ENCODE data around the gene GPX1. TPM values are rescaled to one million over a fixed set of nuclear protein-coding genes. Genes with fewer than 3 reads are reported as not detected.
"Not testable (repeated sequence)": the region's sequence is repeated elsewhere in the genome, so short reads cannot be mapped to it uniquely, and the experiment has no call there.

The GPX1 gene
- total and polyA plus RNA-seq, 2 experiments from 2014 or later = 328 to 429 TPM

GRCh38 chr3:49352890-49353421 is 5.2 kb downstream of the GPX1 start:
- no peak overlapping the region for H3K27ac ChIP-seq
- peaks cover 13% of the 10 kb centered on the region for H3K4me1 ChIP-seq (ENCODE audit: low read depth)
- H3K27me3 ChIP-seq = no peaks in the 10 kb centered on the region
- H3K36me3 ChIP-seq = no peaks in the 10 kb centered on the region
- H3K9me3 ChIP-seq (ENCODE audit: low read depth) = no peaks in the 10 kb centered on the region
- no peak for DNase-seq (ENCODE audit: low read depth in 1 of 2, low spot score in 1 of 2)
- no peak for TF ChIP-seq CTCF (IDR thresholded peaks at IDR 0.05; ENCODE audit: low read depth, low read length)
- H3K4me3 ChIP-seq = no peak overlapping the region

DNA sequence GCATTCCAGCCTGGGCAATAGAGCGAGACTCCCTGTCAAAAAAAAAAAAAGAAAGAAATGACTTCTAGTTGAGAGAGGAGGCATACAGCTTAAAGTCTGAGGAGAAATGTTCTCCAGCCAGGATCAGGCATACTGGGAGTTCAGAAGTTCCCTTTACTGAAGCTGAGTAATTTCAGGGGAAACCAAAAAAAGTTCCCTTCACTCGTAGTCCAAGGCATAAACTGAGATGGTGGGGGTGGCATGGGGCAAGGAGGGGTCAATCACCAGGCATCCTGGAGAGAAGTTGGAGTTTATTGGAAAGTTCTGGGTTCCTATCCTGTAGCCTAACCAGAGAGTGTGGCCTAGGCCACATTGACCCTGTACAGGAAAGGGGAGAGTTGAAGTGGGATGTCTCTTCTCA is 5.9 kb downstream of the GPX1 start:
- H3K4me1 ChIP-seq (ENCODE audit: low read depth) = peaks cover 13% of the 10 kb centered on the region
- H3K9me3 ChIP-seq (ENCODE audit: low read depth) = no peaks in the 10 kb centered on the region
- no peak overlapping the region for H3K4me3 ChIP-seq
- TF ChIP-seq CTCF (IDR thresholded peaks at IDR 0.05; ENCODE audit: low read depth, low read length) = no peak
- H3K27me3 ChIP-seq = no peaks in the 10 kb centered on the region
- H3K36me3 ChIP-seq = no peaks in the 10 kb centered on the region
- no peak for DNase-seq (ENCODE audit: low read depth in 1 of 2, low spot score in 1 of 2)
- H3K27ac ChIP-seq = no peak overlapping the region

DNA sequence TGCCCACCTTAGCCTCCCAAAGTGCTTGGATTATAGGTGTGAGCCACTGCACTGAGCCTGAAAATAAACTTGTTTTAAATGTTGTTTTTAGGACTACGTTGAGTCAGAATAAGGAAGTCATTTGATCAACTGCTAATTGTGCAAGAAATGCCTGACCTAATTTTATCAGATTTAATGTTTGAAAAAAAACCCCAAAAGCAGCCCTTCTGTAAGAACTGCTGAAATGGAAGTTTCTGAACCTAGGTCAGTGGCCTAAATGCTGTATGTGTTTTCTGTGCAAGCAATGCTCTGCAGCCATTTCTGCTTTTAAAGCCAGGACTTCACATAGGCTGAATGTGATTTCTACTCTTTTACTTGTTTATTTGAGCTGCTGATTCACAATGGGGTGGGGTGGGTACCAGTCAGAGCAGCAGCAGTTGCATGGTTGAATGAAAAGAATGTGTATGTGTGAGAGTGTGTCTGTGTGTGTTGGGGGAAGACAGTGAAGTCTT is 6.6 kb downstream of the GPX1 start:
- H3K9me3 ChIP-seq (ENCODE audit: low read depth) = no peaks in the 10 kb centered on the region
- H3K4me1 ChIP-seq (ENCODE audit: low read depth) = peaks cover 13% of the 10 kb centered on the region
- peak in 1 of 2 donors; percentile 73 for DNase-seq (ENCODE audit: low read depth in 1 of 2, low spot score in 1 of 2)
- no peaks in the 10 kb centered on the region for H3K27me3 ChIP-seq
- H3K4me3 ChIP-seq = no peak overlapping the region
- no peak overlapping the region for H3K27ac ChIP-seq
- TF ChIP-seq CTCF (IDR thresholded peaks at IDR 0.05; ENCODE audit: low read depth, low read length) = no peak
- no peaks in the 10 kb centered on the region for H3K36me3 ChIP-seq

GRCh38 chr3:49349348-49350114 is 8.6 kb downstream of the GPX1 start:
- no peak for DNase-seq (ENCODE audit: low read depth in 1 of 2, low spot score in 1 of 2)
- TF ChIP-seq CTCF (IDR thresholded peaks at IDR 0.05; ENCODE audit: low read depth, low read length) = no peak
- H3K36me3 ChIP-seq = no peaks in the 10 kb centered on the region
- H3K4me1 ChIP-seq (ENCODE audit: low read depth) = peaks cover 13% of the 10 kb centered on the region
- no peak overlapping the region for H3K4me3 ChIP-seq
- H3K9me3 ChIP-seq (ENCODE audit: low read depth) = no peaks in the 10 kb centered on the region
- H3K27me3 ChIP-seq = no peaks in the 10 kb centered on the region
- H3K27ac ChIP-seq = peak overlapping the region; percentile 68

DNA sequence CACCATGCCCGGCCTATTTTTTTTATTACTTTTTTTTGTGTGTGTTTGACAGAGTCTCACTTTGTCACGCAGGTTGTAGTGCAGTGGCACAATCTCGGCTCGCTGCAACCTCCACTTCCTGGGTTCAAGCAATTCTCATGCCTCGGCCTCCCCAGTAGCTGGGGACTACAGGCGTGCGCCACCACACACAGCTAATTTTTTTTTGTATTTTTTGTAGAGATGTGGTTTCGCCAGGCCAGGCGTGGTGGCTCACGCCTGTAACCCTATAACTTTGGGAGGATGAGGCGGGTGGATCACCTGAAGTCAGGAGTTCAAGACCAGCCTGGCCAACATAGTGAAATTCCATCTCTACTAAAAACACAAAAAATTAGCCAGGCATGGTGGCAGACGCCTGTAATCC is 9.8 kb downstream of the GPX1 start:
- not testable (repeated sequence) for H3K36me3 ChIP-seq; H3K4me3 ChIP-seq; H3K27me3 ChIP-seq; H3K27ac ChIP-seq; H3K9me3 ChIP-seq (ENCODE audit: low read depth); DNase-seq (ENCODE audit: low read depth in 1 of 2, low spot score in 1 of 2)
- H3K4me1 ChIP-seq (ENCODE audit: low read depth) = peaks cover 13% of the 10 kb centered on the region

DNA sequence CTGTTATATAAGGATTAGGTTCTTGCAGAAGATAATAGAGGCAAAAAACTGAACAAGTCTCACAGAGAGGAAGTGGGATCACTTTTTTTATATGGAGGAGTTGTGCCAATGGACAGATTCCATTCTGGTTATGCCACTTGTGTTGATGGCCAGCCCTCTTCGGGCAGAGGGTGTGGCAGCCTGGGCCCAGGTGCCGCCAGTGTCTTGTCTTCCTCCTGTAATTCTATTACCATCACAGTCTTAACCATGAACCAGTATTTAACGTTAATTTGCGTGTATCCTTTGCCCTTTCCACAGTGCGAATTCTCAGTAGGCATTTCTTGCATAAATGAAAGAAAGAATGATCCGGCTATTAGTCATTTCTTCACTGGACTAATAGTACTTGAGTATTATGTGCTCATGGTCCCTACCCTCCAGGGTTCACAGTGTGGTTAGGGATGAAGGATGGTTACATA is 11.3 kb downstream of the GPX1 start:
- TF ChIP-seq CTCF (IDR thresholded peaks at IDR 0.05; ENCODE audit: low read depth, low read length) = no peak
- H3K27me3 ChIP-seq = no peaks in the 10 kb centered on the region
- H3K4me1 ChIP-seq (ENCODE audit: low read depth) = peaks cover 13% of the 10 kb centered on the region
- H3K36me3 ChIP-seq = no peaks in the 10 kb centered on the region
- DNase-seq (ENCODE audit: low read depth in 1 of 2, low spot score in 1 of 2) = no peak
- no peak overlapping the region for H3K4me3 ChIP-seq
- no peak overlapping the region for H3K27ac ChIP-seq
- no peaks in the 10 kb centered on the region for H3K9me3 ChIP-seq (ENCODE audit: low read depth)
